ENCODE measurements around the gene TFF3. TPM values are rescaled to one million over a fixed set of nuclear protein-coding genes. Genes with fewer than 3 reads are reported as not detected.

TFF3 gene
- total RNA-seq, 2 experiments from 2014 or later = not detected

GRCh38 chr21:42317341-42317741, 2.1 kb upstream of the TFF3 start:
- DNase-seq = no peak
- ChIA-PET POLR2A (no interaction called here), CTCF (interaction anchor here (0.6 kb wide), 1 partner anchor 20 kb away, joined by 3 read pairs; no protein-coding TSS in a partner anchor)
- Mint-ChIP-seq H3K9me3 (ENCODE audit: insufficient read depth) (no peaks in the 10 kb centered on the region), H3K27me3 (ENCODE audit: low read depth) (peaks cover 1% of the 10 kb centered on the region), H3K36me3 (ENCODE audit: low read depth) (no peaks in the 10 kb centered on the region), H3K4me1 (ENCODE audit: low read depth) (peaks cover 5% of the 10 kb centered on the region), H3K4me3 (no peak overlapping the region), H3K27ac (no peak overlapping the region)
- ATAC-seq = no peak

- ATAC-seq (no peak), DNase-seq (no peak)
- ChIA-PET CTCF (no interaction called here), POLR2A (no interaction called here)
- no peaks in the 10 kb centered on the region for H3K27me3 Mint-ChIP-seq (ENCODE audit: low read depth)
- H3K4me1 Mint-ChIP-seq (ENCODE audit: low read depth) = peaks cover 5% of the 10 kb centered on the region
- no peaks in the 10 kb centered on the region for H3K9me3 Mint-ChIP-seq (ENCODE audit: insufficient read depth)
- H3K4me3 Mint-ChIP-seq = no peak overlapping the region
- H3K36me3 Mint-ChIP-seq (ENCODE audit: low read depth) = no peaks in the 10 kb centered on the region
- H3K27ac Mint-ChIP-seq = no peak overlapping the region
Observed at GRCh38 chr21:42316891-42317290, 1.7 kb upstream of the TFF3 start.

GRCh38 chr21:42314616-42315295, 453 bp downstream of the TFF3 start:
- H3K9me3 Mint-ChIP-seq (ENCODE audit: insufficient read depth) = no peaks in the 10 kb centered on the region
- no peak overlapping the region for H3K27ac Mint-ChIP-seq
- no peaks in the 10 kb centered on the region for H3K36me3 Mint-ChIP-seq (ENCODE audit: low read depth)
- CTCF ChIA-PET = interaction anchor here (0.8 kb wide), 1 partner anchor 198 kb away, joined by 3 read pairs; no protein-coding TSS in a partner anchor
- DNase-seq = no peak
- POLR2A ChIA-PET = interaction anchor here (0.7 kb wide), 1 partner anchor 10 kb away, joined by 3 read pairs; no protein-coding TSS in a partner anchor
- no peak for ATAC-seq
- no peaks in the 10 kb centered on the region for H3K27me3 Mint-ChIP-seq (ENCODE audit: low read depth)
- H3K4me3 Mint-ChIP-seq = no peak overlapping the region
- peaks cover 7% of the 10 kb centered on the region for H3K4me1 Mint-ChIP-seq (ENCODE audit: low read depth)

GRCh38 chr21:42313501-42313969, 1.7 kb downstream of the TFF3 start:
- DNase-seq = no peak
- Mint-ChIP-seq H3K9me3 (ENCODE audit: insufficient read depth) (no peaks in the 10 kb centered on the region), H3K27ac (no peak overlapping the region), H3K27me3 (ENCODE audit: low read depth) (no peaks in the 10 kb centered on the region), H3K4me1 (ENCODE audit: low read depth) (peaks cover 8% of the 10 kb centered on the region), H3K4me3 (no peak overlapping the region), H3K36me3 (ENCODE audit: low read depth) (no peaks in the 10 kb centered on the region)
- POLR2A ChIA-PET = no interaction called here
- CTCF ChIA-PET = no interaction called here
- no peak for ATAC-seq

- Mint-ChIP-seq H3K27me3 (ENCODE audit: low read depth) (peaks cover under 1% of the 10 kb centered on the region), H3K9me3 (ENCODE audit: insufficient read depth) (no peaks in the 10 kb centered on the region), H3K4me3 (no peak overlapping the region), H3K4me1 (ENCODE audit: low read depth) (peaks cover 8% of the 10 kb centered on the region), H3K27ac (no peak overlapping the region), H3K36me3 (ENCODE audit: low read depth) (no peaks in the 10 kb centered on the region)
- POLR2A ChIA-PET = no interaction called here
- DNase-seq (no peak), ATAC-seq (no peak)
- CTCF ChIA-PET = no interaction called here
Observed at GRCh38 chr21:42312626-42313104, 2.5 kb downstream of the TFF3 start.

- Mint-ChIP-seq H3K9me3 (ENCODE audit: insufficient read depth) (no peaks in the 10 kb centered on the region), H3K27ac (no peak overlapping the region), H3K4me1 (ENCODE audit: low read depth) (peaks cover 10% of the 10 kb centered on the region), H3K27me3 (ENCODE audit: low read depth) (peaks cover 7% of the 10 kb centered on the region), H3K4me3 (no peak overlapping the region), H3K36me3 (ENCODE audit: low read depth) (no peaks in the 10 kb centered on the region)
- ATAC-seq (no peak), DNase-seq (no peak)
- ChIA-PET CTCF (interaction anchor here (1.3 to 3.4 kb wide), 8 partner anchors 8 to 167 kb away, joined by 5 to 29 read pairs (median 10); no protein-coding TSS in a partner anchor), POLR2A (interaction anchor here (1.1 to 1.7 kb wide), 2 partner anchors 92 to 136 kb away, joined by 3 read pairs; partner anchors contain the start of gene UBASH3A)
Observed at GRCh38 chr21:42311816-42312625, 3.2 kb downstream of the TFF3 start.

GRCh38 chr21:42311160-42311559, 4.0 kb downstream of the TFF3 start:
- peaks cover 16% of the 10 kb centered on the region for H3K4me1 Mint-ChIP-seq (ENCODE audit: low read depth)
- POLR2A ChIA-PET = interaction anchor here (1.1 to 1.7 kb wide), 3 partner anchors 93 to 137 kb away, joined by 3 read pairs; partner anchors contain the start of gene UBASH3A
- ATAC-seq (no peak), DNase-seq (no peak)
- H3K36me3 Mint-ChIP-seq (ENCODE audit: low read depth) = no peaks in the 10 kb centered on the region
- H3K27me3 Mint-ChIP-seq (ENCODE audit: low read depth) = peaks cover 9% of the 10 kb centered on the region
- no peak overlapping the region for H3K27ac Mint-ChIP-seq
- H3K4me3 Mint-ChIP-seq = no peak overlapping the region
- CTCF ChIA-PET = interaction anchor here (1.0 to 3.4 kb wide), 17 partner anchors 9 to 227 kb away, joined by 3 to 29 read pairs (median 7); partner anchors contain the start of gene UBASH3A
- no peaks in the 10 kb centered on the region for H3K9me3 Mint-ChIP-seq (ENCODE audit: insufficient read depth)

- H3K4me3 Mint-ChIP-seq = no peak overlapping the region
- POLR2A ChIA-PET = interaction anchor here (1.1 to 1.7 kb wide), 3 partner anchors 93 to 138 kb away, joined by 3 read pairs; partner anchors contain the start of gene UBASH3A
Observed at GRCh38 chr21:42310411-42311001, 4.7 kb downstream of the TFF3 start.

GRCh38 chr21:42309753-42310213, 5.4 kb downstream of the TFF3 start:
- ChIA-PET CTCF (interaction anchor here (0.6 to 3.4 kb wide), 36 partner anchors 10 to 228 kb away, joined by 3 to 29 read pairs (median 4); partner anchors contain the start of gene UBASH3A), POLR2A (interaction anchor here (1.1 kb wide), 2 partner anchors 95 to 139 kb away, joined by 3 read pairs; no protein-coding TSS in a partner anchor)
- no peaks in the 10 kb centered on the region for H3K36me3 Mint-ChIP-seq (ENCODE audit: low read depth)
- peak; percentile 78 for ATAC-seq
- H3K9me3 Mint-ChIP-seq (ENCODE audit: insufficient read depth) = no peaks in the 10 kb centered on the region
- peaks cover 9% of the 10 kb centered on the region for H3K27me3 Mint-ChIP-seq (ENCODE audit: low read depth)
- H3K4me3 Mint-ChIP-seq = no peak overlapping the region
- DNase-seq = peak; percentile 84
- peaks cover 16% of the 10 kb centered on the region for H3K4me1 Mint-ChIP-seq (ENCODE audit: low read depth)
- no peak overlapping the region for H3K27ac Mint-ChIP-seq

More at GRCh38 chr21:42310411-42311001, 4.7 kb downstream of the TFF3 start:
- ATAC-seq (no peak), DNase-seq (no peak)
- peaks cover 16% of the 10 kb centered on the region for H3K4me1 Mint-ChIP-seq (ENCODE audit: low read depth)
- no peaks in the 10 kb centered on the region for H3K36me3 Mint-ChIP-seq (ENCODE audit: low read depth)
- H3K27ac Mint-ChIP-seq = no peak overlapping the region
- peaks cover 9% of the 10 kb centered on the region for H3K27me3 Mint-ChIP-seq (ENCODE audit: low read depth)
- CTCF ChIA-PET = interaction anchor here (0.7 to 3.4 kb wide), 27 partner anchors 9 to 228 kb away, joined by 3 to 29 read pairs (median 5); partner anchors contain the start of gene UBASH3A
- H3K9me3 Mint-ChIP-seq (ENCODE audit: insufficient read depth) = no peaks in the 10 kb centered on the region

- peaks cover 9% of the 10 kb centered on the region for H3K27me3 Mint-ChIP-seq (ENCODE audit: low read depth)
- ChIA-PET CTCF (interaction anchor here (0.6 to 3.4 kb wide), 27 partner anchors 9 to 229 kb away, joined by 3 to 29 read pairs (median 4); no protein-coding TSS in a partner anchor), POLR2A (no interaction called here)
- no peaks in the 10 kb centered on the region for H3K9me3 Mint-ChIP-seq (ENCODE audit: insufficient read depth)
- ATAC-seq (no peak), DNase-seq (no peak)
- no peak overlapping the region for H3K27ac Mint-ChIP-seq
- H3K36me3 Mint-ChIP-seq (ENCODE audit: low read depth) = no peaks in the 10 kb centered on the region
- H3K4me3 Mint-ChIP-seq = no peak overlapping the region
- H3K4me1 Mint-ChIP-seq (ENCODE audit: low read depth) = peaks cover 16% of the 10 kb centered on the region
Observed at GRCh38 chr21:42308914-42309752, 6.1 kb downstream of the TFF3 start.
